ENCODE results near the gene NPC2. TPM values are rescaled to one million over a fixed set of nuclear protein-coding genes. Genes with fewer than 3 reads are reported as not detected.
A peak's percentile ranks its signal among the peaks of the same experiment; 100 is the strongest.

The NPC2 gene
- total RNA-seq, 4 donors from 2014 or later = 88.3 to 393 (median 147) TPM

DNA sequence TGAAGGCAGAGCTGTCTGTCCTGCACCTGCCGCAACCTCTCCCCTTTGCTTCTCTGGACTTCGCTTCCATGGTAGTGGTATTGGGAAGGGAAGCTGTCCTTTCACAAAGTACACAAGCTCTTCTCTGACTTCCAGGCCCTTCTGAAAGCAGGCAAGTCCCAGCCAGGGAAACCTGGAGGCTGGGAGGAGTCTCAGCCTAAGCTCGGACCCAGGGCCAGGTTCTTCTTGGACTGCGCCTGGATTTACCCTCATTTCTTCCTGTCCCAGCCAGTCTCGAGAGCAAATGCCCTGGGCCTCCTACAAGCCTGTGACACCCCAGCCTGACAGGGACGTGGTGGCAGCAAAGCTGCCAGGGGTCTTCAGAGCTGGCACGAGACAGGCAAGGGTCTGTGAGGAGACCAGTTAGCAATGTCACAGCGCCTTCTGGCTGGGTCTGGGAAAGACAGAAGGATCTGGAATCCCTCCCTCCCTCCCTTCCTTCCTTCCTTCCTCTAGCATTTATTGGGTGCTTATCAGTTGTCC, 22.8 kb upstream of the NPC2 start:
- no peak for DNase-seq
- Histone ChIP-seq H3K9me3 (no peaks in the 10 kb centered on the region), H3K4me1 (no peaks in the 10 kb centered on the region), H3K27ac (no peak overlapping the region), H3K36me3 (no peaks in the 10 kb centered on the region), H3K4me3 (no peak overlapping the region), H3K27me3 (no peaks in the 10 kb centered on the region)
- intact Hi-C loops (cut with DNase I; ENCODE audit: low total_unique reads) = no loop called here
- in situ Hi-C loops (cut with MboI; ENCODE audit: low pct_ligation_motif_present in 1 of 4, low pct_unique_long_range_greater_than_20kb in 1 of 4, low sequenced_read_pairs in 3 of 4) = no loop called here
- 79 to 83% methylated on average over 1 to 8 of the region's 8 CpGs for WGBS, 2 donors (ENCODE audit: low coverage in 1 of 2)
- no peak for TF ChIP-seq POLR2A (IDR thresholded peaks at IDR 0.05)
- TF ChIP-seq, protein P1, sequence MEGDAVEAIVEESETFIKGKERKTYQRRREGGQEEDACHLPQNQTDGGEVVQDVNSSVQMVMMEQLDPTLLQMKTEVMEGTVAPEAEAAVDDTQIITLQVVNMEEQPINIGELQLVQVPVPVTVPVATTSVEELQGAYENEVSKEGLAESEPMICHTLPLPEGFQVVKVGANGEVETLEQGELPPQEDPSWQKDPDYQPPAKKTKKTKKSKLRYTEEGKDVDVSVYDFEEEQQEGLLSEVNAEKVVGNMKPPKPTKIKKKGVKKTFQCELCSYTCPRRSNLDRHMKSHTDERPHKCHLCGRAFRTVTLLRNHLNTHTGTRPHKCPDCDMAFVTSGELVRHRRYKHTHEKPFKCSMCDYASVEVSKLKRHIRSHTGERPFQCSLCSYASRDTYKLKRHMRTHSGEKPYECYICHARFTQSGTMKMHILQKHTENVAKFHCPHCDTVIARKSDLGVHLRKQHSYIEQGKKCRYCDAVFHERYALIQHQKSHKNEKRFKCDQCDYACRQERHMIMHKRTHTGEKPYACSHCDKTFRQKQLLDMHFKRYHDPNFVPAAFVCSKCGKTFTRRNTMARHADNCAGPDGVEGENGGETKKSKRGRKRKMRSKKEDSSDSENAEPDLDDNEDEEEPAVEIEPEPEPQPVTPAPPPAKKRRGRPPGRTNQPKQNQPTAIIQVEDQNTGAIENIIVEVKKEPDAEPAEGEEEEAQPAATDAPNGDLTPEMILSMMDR (IDR thresholded peaks at IDR 0.05) = no peak
- no peak for TF ChIP-seq POLR2AphosphoS5 (IDR thresholded peaks at IDR 0.05)
- TF ChIP-seq EP300 (IDR thresholded peaks at IDR 0.05; ENCODE audit: low read depth) = no peak

DNA sequence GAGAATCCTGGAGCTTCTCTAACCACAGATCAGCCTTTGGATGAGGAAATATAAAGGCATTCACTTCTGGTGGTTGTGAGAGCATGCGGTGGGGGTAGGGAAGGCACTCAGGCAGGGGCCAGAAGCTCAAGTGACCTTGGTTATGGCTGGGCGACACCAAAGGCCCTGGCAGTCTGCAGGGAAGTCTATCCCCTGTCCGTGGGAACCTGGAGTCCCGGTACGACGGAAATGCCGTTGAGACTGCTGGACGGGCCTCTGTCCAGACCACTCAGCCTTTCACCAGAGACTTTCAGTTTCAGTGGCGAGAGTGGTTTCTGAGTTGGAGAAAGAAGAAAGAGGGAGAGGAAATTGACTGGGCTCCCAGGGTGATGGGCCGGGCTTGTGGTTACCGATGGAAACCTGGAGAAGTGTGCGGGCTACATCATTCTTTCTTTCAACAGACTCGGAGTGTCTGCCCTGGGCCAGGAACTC, 21.4 kb upstream of the NPC2 start:
- TF ChIP-seq, protein P1 (IDR thresholded peaks at IDR 0.05) = no peak
- TF ChIP-seq EP300 (IDR thresholded peaks at IDR 0.05; ENCODE audit: low read depth) = no peak
- TF ChIP-seq POLR2A (IDR thresholded peaks at IDR 0.05) = no peak
- TF ChIP-seq POLR2AphosphoS5 (IDR thresholded peaks at IDR 0.05) = no peak
- DNase-seq = peak; percentile 20
- intact Hi-C loops (cut with DNase I; ENCODE audit: low total_unique reads) (no loop called here), in situ Hi-C loops (cut with MboI; ENCODE audit: low pct_ligation_motif_present in 1 of 4, low pct_unique_long_range_greater_than_20kb in 1 of 4, low sequenced_read_pairs in 3 of 4) (no loop called here)
- peak overlapping the region in 2 of 4 donors; percentile 25 for H3K27ac ChIP-seq
- H3K9me3 ChIP-seq = no peaks in the 10 kb centered on the region
- no peaks in the 10 kb centered on the region for H3K4me1 ChIP-seq
- no peak overlapping the region for H3K4me3 ChIP-seq
- H3K27me3 ChIP-seq = no peaks in the 10 kb centered on the region
- 45% methylated on average over 13 of the region's 13 CpGs; no CpG with 5 or more reads in 1 of the 2 donors for WGBS, 2 donors (ENCODE audit: low coverage in 1 of 2)
- no peaks in the 10 kb centered on the region for H3K36me3 ChIP-seq

DNA sequence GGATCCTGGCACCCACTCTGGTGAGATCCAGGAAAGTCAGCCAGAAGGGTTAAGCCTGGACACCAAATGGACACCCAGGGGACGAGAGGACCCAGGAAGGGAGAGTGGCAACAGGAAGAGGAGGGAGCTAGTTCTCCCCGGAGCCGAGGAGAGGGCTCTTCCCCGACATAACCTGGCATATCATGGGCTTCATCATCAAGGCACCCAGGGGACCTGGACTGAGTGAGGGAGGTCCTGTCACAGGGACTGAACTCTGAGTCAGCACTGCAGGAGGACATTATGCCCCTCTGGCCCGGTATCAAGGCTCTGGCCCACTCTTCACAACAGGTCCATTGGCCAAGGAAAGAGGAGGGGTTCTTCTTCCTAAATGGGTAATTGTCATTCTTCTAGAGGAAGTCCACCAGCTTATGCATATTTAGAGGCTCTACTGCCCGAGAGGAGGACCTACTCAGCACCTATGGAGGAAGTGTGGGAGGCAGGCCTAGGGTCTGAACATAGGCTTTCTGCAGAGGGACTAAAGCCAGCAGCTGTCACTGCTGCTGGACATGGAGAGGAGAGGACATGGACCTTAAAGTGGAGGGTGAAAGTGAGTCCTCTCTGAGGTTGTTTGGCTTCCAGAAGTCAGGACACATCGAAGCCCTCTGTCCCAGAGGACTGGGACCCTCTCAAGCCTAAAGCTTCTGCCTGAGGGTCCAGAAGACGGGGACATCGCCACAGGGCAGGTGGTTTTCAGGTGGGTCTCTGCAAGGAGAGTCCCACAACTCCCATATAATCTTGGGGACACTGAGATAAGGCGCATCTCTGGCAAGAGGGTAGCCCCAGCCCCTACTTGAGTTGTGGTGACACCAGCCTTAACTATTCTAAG, 19.1 kb upstream of the NPC2 start:
- DNase-seq = no peak
- TF ChIP-seq POLR2AphosphoS5 (IDR thresholded peaks at IDR 0.05) (no peak), POLR2A (IDR thresholded peaks at IDR 0.05) (no peak), EP300 (IDR thresholded peaks at IDR 0.05; ENCODE audit: low read depth) (no peak)
- TF ChIP-seq, protein P1 (IDR thresholded peaks at IDR 0.05) = no peak
- Histone ChIP-seq H3K9me3 (no peaks in the 10 kb centered on the region), H3K27ac (no peak overlapping the region), H3K36me3 (no peaks in the 10 kb centered on the region), H3K27me3 (no peaks in the 10 kb centered on the region), H3K4me1 (no peaks in the 10 kb centered on the region), H3K4me3 (no peak overlapping the region)
- 79 to 100% methylated on average over 1 to 10 of the region's 10 CpGs for WGBS, 2 donors (ENCODE audit: low coverage in 1 of 2)
- intact Hi-C loops (cut with DNase I; ENCODE audit: low total_unique reads) (no loop called here), in situ Hi-C loops (cut with MboI; ENCODE audit: low pct_ligation_motif_present in 1 of 4, low pct_unique_long_range_greater_than_20kb in 1 of 4, low sequenced_read_pairs in 3 of 4) (no loop called here)

DNA sequence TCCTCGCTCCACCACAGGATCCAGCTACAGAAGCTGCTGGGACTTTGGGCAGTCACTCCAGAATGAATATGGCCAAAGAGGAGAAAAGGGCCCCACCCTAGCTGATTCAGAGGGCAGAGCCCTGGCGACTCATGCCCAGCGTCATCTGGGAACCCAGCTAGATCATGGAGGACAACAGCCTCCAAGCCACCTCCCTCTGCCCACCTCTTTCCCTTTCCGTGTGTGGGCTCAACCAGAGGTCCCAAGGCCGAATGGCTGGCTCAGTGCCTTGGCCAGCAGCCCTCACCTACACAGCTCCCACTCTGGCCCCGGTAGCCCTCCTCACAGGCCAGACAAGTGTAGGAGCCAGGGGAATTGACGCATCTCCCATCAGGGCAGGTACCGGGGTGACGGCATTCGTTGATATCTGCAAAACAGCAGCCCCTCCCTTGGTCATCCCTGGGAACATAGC, 17.9 kb upstream of the NPC2 start:
- intact Hi-C loops (cut with DNase I; ENCODE audit: low total_unique reads) (no loop called here), in situ Hi-C loops (cut with MboI; ENCODE audit: low pct_ligation_motif_present in 1 of 4, low pct_unique_long_range_greater_than_20kb in 1 of 4, low sequenced_read_pairs in 3 of 4) (no loop called here)
- 80 to 100% methylated on average over 3 to 10 of the region's 10 CpGs for WGBS, 2 donors (ENCODE audit: low coverage in 1 of 2)
- DNase-seq = no peak
- Histone ChIP-seq H3K4me3 (no peak overlapping the region), H3K27me3 (no peaks in the 10 kb centered on the region), H3K36me3 (no peaks in the 10 kb centered on the region), H3K4me1 (no peaks in the 10 kb centered on the region), H3K27ac (no peak overlapping the region), H3K9me3 (no peaks in the 10 kb centered on the region)
- no peak for TF ChIP-seq EP300 (IDR thresholded peaks at IDR 0.05; ENCODE audit: low read depth)
- TF ChIP-seq POLR2A (IDR thresholded peaks at IDR 0.05) = no peak
- TF ChIP-seq, protein P1 (IDR thresholded peaks at IDR 0.05) = no peak
- no peak for TF ChIP-seq POLR2AphosphoS5 (IDR thresholded peaks at IDR 0.05)
